ENCODE results near the gene MYH14.

MYH14 gene

DNA sequence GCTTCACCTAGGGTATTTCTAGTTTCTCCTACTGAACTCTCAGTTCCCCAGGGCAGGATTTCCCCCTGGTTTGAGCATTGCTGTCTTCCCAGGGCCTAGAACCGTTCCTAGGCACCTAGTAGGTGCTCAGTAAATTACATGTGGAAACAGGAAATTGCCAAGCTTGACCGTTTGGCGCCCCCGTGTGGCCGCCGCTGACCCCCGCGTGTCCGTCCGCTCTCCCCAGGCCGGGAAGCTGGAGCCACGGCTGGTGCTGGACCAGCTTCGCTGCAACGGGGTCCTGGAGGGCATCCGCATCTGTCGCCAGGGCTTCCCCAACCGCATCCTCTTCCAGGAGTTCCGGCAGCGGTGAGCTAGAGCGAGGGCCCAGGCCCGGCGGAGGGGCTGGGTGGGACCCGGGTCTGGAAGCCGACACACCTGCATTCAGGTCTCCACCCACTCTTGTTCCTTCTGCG lies 55.5 kb downstream of the MYH14 start:
- no peak for DNase-seq

DNA sequence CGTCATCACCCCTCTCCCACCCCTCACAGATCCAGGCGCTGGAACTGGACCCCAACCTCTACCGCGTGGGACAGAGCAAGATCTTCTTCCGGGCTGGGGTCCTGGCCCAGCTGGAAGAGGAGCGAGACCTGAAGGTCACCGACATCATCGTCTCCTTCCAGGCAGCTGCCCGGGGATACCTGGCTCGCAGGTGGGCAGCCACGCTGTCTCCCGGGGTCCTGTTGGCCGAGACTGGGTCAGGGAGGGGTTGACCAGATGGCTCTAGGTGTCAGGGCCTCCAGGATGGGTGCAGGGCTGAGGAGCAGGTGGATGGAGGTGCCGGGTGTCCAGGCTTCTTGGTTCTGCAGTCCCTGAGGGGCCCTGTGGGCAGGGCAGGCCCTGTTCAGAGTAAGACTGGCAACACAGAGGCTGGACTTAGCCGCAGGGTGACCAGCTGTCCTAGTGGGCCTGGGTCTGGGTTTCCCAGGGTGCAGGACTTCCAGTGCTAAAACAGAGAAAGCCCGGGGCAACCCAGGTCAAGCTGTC lies 58.1 kb downstream of the MYH14 start:
- DNase-seq, result no peak

DNA sequence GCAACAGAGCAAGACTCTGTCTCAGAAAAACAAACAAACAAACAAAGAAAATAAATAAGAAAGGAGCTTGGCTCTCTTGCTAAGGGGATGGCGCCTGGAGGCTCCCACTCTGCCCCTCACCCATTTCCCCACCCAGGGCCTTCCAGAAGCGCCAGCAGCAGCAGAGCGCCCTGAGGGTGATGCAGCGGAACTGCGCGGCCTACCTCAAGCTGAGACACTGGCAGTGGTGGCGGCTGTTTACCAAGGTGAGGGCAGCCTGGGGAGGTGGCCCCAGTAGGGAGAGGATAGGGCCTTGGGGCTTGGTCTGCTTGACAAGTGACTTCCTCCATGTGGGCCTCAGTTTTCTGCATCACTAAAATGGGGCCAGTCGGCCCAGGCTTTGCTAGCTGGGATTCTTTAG lies 59.8 kb downstream of the MYH14 start:
- DNase-seq, result no peak

DNA sequence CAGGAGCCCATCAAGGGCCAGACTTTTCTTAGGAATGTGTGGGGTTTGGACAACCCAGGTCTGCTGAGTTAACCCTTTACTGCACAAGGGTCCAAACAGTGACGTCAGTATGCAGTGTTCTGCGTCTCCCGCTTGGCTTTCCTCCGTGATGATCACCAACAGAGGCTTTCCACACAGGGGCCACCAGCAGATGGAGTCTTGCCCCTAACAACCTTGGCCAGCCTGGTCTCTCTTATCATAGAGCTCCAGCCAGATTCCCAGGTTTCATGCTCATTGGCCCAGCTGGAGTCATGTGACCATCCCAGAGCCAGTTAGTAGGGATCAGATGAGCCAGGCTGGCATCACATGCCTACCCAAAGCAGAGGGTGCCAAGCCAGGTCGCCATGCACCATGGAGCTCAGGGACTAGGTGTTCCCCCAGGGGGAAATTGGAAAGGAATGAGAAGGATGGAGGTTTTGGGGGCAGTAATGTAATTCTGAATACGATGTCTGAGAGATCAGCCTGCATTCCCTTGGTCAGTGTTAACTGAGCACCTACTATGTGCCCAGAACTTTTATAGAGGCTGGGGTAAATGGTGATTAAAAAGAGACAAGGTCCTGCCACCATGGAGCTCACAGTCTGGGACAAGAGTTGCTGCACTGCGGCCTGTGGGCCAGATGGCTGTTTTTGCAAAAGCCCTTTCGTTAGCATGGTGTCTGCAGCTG lies 61.2 kb downstream of the MYH14 start:
- DNase-seq, result no peak

DNA sequence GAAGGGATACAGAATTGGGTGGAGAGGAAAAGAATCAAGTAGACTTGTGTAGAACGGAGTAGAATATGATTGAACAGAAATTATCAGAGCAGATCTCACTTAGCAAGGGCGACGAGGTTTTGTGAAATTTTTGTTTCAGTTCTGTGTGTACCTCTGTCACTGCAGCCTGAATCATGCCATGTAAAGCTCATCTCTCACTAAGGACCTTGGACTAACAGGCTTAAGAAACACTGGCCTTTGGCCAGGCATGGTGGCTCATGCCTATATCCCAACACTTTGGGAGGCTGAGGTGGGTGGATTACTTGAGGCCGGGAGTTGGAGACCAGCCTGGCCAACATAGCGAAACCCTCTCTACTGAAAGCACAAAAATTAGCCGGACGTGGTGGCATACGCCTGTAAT lies 62.6 kb downstream of the MYH14 start:
- no peak for DNase-seq

DNA sequence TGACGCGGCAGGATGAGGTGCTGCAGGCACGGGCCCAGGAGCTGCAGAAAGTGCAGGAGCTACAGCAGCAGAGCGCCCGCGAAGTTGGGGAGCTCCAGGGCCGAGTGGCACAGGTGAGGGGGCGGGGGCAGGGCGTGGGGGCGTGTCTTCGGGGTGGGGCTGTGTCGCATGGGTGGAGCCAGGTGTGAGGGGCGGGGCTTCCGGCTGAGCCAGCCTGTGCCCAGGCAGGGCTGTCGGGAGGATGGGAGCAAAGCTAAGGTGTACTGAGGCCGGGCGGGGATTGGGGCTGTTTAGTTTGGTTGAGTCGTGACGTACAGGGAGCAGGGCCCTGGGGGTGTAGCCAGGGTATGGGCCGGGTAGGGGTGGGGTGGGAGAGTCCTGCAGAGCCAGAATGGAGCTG lies 63.5 kb downstream of the MYH14 start:
- no peak for DNase-seq

DNA sequence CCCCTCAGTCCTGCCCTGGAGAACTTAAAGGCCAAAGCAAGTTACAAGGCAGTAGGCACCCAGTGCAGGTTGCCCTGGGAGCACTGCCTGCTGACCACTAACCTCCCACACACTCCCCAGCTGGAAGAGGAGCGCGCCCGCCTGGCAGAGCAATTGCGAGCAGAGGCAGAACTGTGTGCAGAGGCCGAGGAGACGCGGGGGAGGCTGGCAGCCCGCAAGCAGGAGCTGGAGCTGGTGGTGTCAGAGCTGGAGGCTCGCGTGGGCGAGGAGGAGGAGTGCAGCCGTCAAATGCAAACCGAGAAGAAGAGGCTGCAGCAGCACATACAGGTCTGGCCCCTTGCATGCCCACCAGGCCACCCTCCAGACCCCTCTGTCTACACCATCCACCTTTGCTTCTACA lies 64.6 kb downstream of the MYH14 start:
- DNase-seq, result no peak

DNA sequence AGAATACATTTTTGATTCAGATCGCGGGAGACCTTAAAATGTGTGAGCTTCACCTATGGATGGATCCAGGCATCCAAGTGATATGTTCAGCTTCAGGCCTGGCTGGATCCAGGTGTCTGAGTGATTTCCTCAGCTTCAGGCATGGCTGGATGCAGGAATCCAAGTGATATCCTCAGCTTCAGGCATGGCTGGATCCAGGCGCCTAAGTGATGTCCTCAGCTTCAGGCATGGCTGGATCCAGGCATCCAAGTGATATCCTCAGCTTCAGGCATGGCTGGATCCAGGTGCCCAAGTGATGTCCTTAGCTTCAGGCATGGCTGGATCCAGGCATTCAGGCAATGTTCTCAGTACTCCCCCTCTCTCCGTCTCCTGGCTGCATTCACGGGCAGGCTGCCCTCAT lies 65.1 kb downstream of the MYH14 start:
- no peak for DNase-seq

DNA sequence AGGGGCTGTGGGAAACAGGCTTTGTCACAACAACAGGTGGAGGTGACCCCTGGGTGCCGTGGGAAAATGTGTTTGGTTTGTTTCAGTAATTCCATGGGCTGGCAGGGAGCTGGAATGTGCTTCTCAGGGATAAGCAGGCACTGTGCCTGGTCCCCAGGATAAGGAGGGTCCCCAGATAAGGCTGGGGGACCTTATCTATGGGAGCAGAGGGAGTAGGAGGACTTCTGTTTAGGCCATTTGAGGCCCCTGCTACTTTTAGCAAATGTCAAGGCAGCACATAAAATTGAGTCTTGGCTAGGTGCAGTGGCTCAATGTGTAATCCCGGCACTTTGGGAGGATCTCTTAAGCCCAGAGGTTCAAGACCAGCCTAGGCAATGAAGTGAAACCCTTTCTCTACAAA lies 66.2 kb downstream of the MYH14 start:
- no peak for DNase-seq

DNA sequence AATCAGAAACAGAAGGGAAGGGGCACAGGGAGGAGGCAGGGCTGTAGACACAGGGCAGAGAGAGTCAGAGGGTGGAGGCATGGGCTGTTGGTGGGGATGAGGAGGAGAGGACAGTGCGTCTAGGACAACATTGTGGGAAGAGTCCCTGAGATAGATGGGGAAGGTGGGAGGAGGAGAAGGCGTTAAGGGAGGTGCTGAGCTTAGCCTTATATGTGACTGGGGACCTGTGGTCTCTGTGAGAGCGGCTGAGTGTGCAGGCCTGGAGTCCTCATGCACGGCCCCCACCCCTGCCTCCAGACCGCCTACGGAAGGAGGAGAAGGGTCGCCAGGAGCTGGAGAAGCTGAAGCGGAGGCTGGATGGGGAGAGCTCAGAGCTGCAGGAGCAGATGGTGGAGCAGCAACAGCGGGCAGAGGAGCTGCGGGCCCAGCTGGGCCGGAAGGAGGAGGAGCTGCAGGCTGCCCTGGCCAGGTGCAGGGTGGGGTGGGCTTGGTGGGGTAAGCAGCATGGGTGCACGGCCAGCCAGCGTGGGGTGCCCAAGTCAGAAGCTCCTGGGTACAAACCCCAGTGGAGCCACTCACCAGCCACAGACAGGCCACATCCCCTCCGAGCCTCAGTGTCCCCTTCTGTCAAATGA lies 69.0 kb downstream of the MYH14 start:
- no peak for DNase-seq

DNA sequence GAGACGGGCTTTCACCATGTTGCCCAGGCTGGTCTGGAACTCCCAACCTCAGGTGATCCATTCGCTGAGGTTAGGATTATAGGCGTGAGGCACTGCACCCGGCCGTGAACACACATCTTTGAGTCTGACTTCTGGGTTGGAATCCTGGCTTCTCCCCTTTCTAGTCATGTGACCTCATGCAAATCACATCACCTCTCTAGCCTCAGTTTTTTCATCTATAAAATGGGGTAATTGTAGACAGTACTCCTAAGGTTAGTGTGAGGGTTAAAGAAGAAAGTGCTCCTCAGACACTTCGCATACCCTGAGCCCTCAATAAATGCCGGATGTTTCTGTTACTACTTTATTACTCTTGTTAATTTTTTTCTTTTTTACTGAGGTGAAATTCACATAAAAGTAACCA lies 70.4 kb downstream of the MYH14 start:
- DNase-seq, result no peak

DNA sequence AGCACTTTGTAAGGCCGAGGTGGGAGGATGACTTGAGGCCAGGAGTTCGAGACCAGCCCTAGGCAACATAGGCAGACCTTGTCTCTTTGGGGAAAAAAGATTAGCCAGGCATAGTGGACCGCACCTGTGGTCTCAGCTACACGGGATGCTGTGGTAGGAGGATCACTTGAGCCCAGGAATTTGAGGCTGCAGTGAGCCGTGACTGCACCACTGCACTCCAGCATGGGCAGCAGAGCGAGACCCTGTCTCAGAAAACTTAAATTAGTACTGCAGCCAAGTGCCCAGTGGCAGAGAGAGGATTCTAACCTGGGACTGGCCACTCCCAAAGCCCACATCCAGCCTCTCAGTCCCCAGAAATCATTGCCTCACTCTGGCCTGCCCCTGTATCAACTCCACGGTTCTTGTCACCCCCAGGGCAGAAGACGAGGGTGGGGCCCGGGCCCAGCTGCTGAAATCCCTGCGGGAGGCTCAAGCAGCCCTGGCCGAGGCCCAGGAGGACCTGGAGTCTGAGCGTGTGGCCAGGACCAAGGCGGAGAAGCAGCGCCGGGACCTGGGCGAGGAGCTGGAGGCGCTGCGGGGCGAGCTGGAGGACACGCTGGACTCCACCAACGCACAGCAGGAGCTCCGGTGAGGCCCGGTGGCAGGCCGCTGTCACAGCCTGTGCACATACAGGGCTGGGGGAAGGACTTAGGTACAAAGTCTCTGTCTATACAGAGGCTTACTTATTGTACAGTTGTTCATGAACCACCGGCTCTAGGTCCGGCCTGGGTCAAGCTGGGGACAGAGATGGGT lies 72.4 kb downstream of the MYH14 start:
- DNase-seq, result no peak

DNA sequence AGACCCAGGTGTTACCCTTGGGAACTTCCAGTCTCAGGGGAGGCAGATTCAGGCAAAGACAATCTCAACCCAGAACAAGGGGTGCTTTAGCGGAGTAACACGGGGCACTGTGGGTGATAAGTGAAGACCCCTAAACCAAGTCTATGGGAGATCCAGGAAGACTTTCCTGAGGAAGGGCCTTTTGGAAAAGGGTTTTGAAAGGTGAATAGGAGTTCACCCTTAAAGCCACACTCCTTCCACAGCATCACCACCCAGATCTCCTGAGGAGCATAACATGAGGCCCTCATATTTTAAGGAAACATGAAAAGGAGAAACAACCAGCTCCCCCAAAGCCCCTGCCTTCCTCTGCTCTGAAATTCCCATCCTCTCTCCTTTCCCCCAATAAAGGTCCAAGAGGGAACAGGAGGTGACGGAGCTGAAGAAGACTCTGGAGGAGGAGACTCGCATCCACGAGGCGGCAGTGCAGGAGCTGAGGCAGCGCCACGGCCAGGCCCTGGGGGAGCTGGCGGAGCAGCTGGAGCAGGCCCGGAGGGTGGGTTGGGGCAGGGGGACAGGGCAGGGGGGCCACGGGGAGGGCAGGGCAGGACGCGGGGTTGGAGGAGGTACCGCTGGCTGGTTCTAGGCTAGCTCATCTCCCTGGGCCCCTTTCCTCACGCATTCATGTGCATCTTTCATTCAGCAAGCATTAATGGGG lies 73.1 kb downstream of the MYH14 start:
- DNase-seq, result no peak

DNA sequence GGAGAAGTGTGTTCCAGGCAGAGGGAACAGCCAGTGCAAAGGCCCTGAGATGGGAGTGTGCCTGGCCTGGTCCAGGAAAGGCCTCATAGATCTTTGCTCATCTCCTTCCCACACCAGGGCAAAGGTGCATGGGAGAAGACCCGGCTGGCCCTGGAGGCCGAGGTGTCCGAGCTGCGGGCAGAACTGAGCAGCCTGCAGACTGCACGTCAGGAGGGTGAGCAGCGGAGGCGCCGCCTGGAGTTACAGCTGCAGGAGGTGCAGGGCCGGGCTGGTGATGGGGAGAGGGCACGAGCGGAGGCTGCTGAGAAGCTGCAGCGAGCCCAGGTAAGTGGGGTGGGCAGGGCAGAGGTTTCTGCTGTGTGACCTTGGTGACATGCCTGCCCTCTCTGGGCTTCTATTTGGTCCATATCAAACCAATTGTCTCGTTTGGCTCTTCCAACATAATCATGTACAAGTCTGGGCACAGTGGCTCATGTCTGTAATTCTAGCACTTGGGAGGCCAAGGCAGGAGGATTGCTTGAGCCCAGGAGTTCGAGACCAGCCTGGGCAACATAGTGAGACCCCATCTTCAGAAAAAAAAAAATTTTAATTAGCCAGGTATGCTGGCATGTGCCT lies 74.7 kb downstream of the MYH14 start:
- DNase-seq, result no peak

DNA sequence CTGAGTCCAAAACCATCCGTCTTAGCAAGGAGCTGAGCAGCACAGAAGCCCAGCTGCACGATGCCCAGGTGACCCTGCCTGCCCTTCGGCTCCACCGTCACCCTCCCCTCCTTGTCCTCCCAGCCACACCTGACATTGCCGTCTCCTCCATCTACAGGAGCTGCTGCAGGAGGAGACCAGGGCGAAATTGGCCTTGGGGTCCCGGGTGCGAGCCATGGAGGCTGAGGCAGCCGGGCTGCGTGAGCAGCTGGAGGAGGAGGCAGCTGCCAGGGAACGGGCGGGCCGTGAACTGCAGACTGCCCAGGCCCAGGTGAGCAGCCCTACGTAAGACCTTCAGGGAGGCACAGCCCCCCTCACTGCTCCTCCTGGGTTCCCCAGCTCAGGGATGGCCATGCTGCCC lies 76.7 kb downstream of the MYH14 start:
- DNase-seq, result no peak

DNA sequence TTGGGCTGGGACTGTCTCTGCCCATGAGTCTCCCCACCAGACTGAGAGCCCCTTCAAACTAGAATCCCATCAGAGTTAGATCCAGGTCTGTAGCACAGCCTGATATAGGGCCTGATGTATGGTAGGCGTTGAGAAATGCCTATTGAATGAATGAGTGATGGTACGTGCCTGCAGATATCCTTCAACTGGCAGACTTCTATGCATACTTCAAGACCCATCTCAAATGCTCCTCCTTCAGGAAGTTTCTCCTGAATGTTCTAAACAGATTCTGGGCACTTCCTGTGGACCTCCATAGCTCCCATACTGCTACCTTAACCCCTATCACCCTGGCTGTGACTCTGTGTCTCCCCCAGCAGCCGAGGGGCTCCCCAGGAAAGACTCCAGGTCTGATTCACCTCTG lies 77.6 kb downstream of the MYH14 start:
- DNase-seq, result no peak

DNA sequence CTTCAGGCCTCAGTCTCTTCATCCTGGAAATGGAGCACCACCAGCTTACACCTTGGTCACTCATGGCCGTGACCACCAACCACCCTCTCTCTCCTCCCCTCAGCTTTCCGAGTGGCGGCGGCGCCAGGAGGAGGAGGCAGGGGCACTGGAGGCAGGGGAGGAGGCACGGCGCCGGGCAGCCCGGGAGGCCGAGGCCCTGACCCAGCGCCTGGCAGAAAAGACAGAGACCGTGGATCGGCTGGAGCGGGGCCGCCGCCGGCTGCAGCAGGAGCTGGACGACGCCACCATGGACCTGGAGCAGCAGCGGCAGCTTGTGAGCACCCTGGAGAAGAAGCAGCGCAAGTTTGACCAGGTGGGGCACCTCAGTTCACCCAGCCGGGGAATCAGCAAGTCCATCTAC lies 78.1 kb downstream of the MYH14 start:
- no peak for DNase-seq

DNA sequence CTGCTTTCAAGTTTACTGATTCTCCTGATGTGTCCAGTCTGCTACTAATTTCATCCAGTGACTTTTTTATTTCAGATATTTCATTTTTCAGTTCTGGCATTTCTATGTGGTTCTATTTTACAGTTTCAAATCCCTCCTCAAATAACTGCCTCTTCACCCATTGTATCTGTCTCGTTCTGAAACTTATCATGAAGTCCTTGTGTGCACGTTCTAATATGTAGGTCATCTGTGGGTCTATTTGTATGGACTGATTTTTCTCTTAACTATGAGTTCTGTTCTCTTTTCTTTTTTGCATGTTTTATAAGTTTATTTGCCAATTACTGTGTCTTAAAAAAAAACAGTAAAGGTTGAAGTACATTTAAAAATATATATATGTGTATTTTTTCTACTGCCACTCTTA lies 82.4 kb downstream of the MYH14 start:
- DNase-seq, result no peak

DNA sequence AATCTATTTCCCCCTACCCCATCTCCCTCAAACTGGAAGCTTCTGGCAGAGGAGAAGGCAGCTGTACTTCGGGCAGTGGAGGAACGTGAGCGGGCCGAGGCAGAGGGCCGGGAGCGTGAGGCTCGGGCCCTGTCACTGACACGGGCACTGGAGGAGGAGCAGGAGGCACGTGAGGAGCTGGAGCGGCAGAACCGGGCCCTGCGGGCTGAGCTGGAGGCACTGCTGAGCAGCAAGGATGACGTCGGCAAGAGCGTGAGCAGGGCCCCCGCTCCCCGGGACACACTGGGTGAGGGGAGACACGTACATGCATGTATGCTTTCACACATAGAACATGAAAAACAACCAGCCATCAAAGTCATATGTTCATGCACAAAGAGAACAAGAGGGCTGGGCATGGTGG lies 83.0 kb downstream of the MYH14 start:
- DNase-seq, result no peak

DNA sequence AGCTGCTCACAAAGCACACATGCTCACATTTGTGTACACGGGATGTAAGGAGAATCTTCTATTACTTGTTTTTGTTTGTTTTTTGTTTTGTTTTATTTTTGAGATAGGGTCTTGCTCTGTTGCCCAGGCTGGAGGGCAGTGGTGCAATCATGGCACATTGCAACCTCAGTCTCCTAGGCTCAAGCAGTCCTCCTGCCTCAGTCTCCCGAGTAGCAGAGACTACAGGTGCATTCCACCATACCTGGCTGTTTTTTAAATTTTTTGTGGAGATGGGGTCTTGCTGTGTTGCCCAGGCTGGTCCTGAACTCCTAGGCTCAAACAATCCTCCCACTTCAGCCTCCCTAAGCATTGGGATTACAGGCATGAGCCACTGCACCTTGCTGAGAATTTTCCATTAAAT lies 83.9 kb downstream of the MYH14 start:
- DNase-seq, result no peak

DNA sequence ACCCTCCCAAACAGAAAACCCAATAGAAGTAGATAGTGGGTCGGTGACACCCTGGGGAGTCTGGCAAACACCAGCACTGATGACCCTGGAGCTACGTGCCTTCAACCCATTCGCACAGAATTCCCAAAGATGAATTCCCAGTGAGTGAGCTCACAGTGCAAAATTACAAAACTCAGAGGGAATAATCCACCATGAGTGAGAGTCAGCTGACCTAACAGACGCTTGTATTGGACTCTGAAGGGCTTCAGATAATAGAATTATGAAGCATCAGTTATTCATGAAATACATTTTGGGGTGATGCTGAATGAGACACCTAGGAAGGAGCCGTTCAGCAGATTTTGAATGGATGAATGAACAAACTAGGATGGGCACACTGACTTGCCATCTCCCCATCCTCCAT lies 85.5 kb downstream of the MYH14 start:
- no peak for DNase-seq

DNA sequence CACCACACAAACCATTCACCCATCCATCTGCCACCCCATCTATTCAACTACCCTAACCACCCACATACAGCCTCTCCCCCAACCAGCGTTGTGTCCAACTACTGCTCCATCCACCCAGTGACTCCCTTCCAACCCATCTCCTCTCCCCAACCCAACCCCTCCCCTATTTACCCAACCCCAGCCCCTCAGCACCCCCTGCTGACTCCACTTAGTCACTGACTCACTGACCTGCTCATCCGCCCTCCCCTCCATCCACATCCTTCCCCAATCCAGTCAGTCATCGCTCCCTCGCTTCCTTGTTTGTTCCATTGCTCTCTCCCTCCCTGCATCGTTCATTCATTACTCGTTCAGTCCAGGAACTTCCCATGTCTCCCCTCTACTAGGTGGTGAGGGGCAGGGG lies 86.6 kb downstream of the MYH14 start:
- no peak for DNase-seq

Measured in right kidney (tissue), 1 donor.